Panc1 (cell line): ENCODE data around the gene RRP12. TPM values are rescaled to one million over a fixed set of nuclear protein-coding genes. Genes with fewer than 3 reads are reported as not detected.

Source experiments
- ATAC-seq: fragments of 200-7000 bp; cut with Tn5 transposase; 2 replicates; pipeline ENCODE4 v1.9.1; 2020; ENCODE audit warnings: mild to moderate bottlenecking, moderate library complexity
- BruUV-seq: library from RNA; stranded (reverse); fragments of 400-500 nt; replicated peaks from 2 replicates; lab custom pipeline; 2021; lab: Mats Ljungman, UMichigan
- CTCF ChIA-PET: fragments of 300-600 bp; sonication (Branson Sonifier 250); formaldehyde crosslinking; loops from one replicate; lab custom pipeline; 2022; ENCODE audit warnings: antibody characterized with exemption; lab: Charles Lee
- POLR2A ChIA-PET: fragments of 300-600 bp; sonication (Branson Sonifier 250); formaldehyde crosslinking; loops from one replicate; lab custom pipeline; 2022; ENCODE audit warnings: antibody characterized with exemption; lab: Charles Lee
- DNase-seq: peaks from one replicate; pipeline ENCODE4 v3.0.0-alpha.2; 2010; ENCODE audit warnings: low read depth, low spot score
- H3K27ac ChIP-seq: 2 replicates; pipeline ENCODE4 v1.5.1; 2011; ENCODE audit warnings: mild to moderate bottlenecking, low read length, inconsistent platforms
- H3K27me3 ChIP-seq: fragments of 200-500 bp; sonication (Bioruptor generic); 2 replicates; pipeline ENCODE4 v1.6.0; 2014; ENCODE audit warnings: low read length, inconsistent platforms; ENCODE audit not compliant: control insufficient read depth, insufficient read depth
- H3K36me3 ChIP-seq: fragments of 200-500 bp; sonication (Bioruptor generic); 2 replicates; pipeline ENCODE4 v1.5.1; 2014; ENCODE audit warnings: inconsistent platforms, mild to moderate bottlenecking, low read length, moderate library complexity; ENCODE audit not compliant: control insufficient read depth, insufficient read depth
- H3K4me1 ChIP-seq: 2 replicates; pipeline ENCODE4 v1.5.1; 2011; ENCODE audit warnings: inconsistent platforms, mild to moderate bottlenecking, low read length, moderate library complexity; ENCODE audit not compliant: control insufficient read depth, insufficient read depth
- H3K4me3 ChIP-seq, 2 experiments: 2 replicates each; pipeline ENCODE4 v1.5.1; 2011 to 2012; ENCODE audit warnings: low read depth in 2 of 2, low read length in 2 of 2, mild to moderate bottlenecking in 2 of 2, inconsistent platforms in 1 of 2, moderate library complexity in 1 of 2
- H3K9me3 ChIP-seq: fragments of 200-500 bp; sonication (Bioruptor generic); 2 replicates; pipeline ENCODE4 v1.5.1; 2014; ENCODE audit warnings: low read depth, mild to moderate bottlenecking, inconsistent platforms, low read length, moderate library complexity; ENCODE audit not compliant: control insufficient read depth, insufficient read depth
- POLR2AphosphoS5 ChIP-seq: IDR thresholded peaks from 2 replicates; pipeline ENCODE4 v1.6.1; 2012; ENCODE audit warnings: mild to moderate bottlenecking, low read depth, low read length, moderate library complexity
- REST ChIP-seq, 2 experiments: IDR thresholded peaks; 2 replicates each; pipeline ENCODE4 v1.6.1; 2011 to 2012; ENCODE audit warnings: low read depth in 2 of 2, control low read depth in 1 of 2, low read length in 1 of 2, mild to moderate bottlenecking in 1 of 2, moderate library complexity in 1 of 2; ENCODE audit not compliant: insufficient read depth in 1 of 2
- SIN3A ChIP-seq: IDR thresholded peaks from 2 replicates; pipeline ENCODE4 v1.6.1; 2012; ENCODE audit warnings: low read depth, mild to moderate bottlenecking, low read length, moderate library complexity, borderline replicate concordance; ENCODE audit not compliant: insufficient read depth
- TCF7L2 ChIP-seq: IDR thresholded peaks from 2 replicates; pipeline ENCODE4 v1.6.1; 2011; ENCODE audit warnings: mild to moderate bottlenecking, low read depth, low read length, inconsistent platforms
- in situ Hi-C: cut with HindIII; loops from 2 replicates; pipeline ENCODE4 v1.10.0; 2016; ENCODE audit warnings: low sequenced_read_pairs, low pct_unique_long_range_greater_than_20kb
- intact Hi-C: fragments of 100-400 bp; cut with micrococcal nuclease; formaldehyde crosslinking; loops from one replicate; pipeline ENCODE4 v1.10.0; 2022; ENCODE audit not compliant: unreplicated experiment
- total RNA-seq: library from RNA; stranded (reverse); gene quantifications from one replicate; pipeline ENCODE4 v1.2.1, GENCODE V29; 2021; ENCODE audit not compliant: unreplicated experiment
- TF ChIP-seq, protein P1 (sequence below): fragments of 450-650 bp; IDR thresholded peaks from 2 replicates; pipeline ENCODE4 v1.5.1; 2017; ENCODE audit warnings: mild to moderate bottlenecking

RRP12 gene
- total RNA-seq, 1 experiment from 2014 or later, result 94.9 TPM

- no peak overlapping the region for H3K4me3 ChIP-seq
- intact Hi-C loops (no loop called here), in situ Hi-C loops (no loop called here)
- no peaks in the 10 kb centered on the region for H3K27me3 ChIP-seq
- BruUV-seq, result no TSS peak
- ATAC-seq (no peak), DNase-seq (no peak)
- no peak overlapping the region for H3K27ac ChIP-seq
- ChIA-PET CTCF (no interaction called here), POLR2A (no interaction called here)
- H3K9me3 ChIP-seq, result no peaks in the 10 kb centered on the region
- TF ChIP-seq, protein P1, sequence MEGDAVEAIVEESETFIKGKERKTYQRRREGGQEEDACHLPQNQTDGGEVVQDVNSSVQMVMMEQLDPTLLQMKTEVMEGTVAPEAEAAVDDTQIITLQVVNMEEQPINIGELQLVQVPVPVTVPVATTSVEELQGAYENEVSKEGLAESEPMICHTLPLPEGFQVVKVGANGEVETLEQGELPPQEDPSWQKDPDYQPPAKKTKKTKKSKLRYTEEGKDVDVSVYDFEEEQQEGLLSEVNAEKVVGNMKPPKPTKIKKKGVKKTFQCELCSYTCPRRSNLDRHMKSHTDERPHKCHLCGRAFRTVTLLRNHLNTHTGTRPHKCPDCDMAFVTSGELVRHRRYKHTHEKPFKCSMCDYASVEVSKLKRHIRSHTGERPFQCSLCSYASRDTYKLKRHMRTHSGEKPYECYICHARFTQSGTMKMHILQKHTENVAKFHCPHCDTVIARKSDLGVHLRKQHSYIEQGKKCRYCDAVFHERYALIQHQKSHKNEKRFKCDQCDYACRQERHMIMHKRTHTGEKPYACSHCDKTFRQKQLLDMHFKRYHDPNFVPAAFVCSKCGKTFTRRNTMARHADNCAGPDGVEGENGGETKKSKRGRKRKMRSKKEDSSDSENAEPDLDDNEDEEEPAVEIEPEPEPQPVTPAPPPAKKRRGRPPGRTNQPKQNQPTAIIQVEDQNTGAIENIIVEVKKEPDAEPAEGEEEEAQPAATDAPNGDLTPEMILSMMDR, result no peak
- TF ChIP-seq TCF7L2, result no peak
- no peak for TF ChIP-seq REST (IDR thresholded peaks at IDR 0.05; ENCODE audit: insufficient read depth in 1 of 2, low read depth in 2 of 2, low read length in 1 of 2)
- TF ChIP-seq SIN3A, result no peak
- TF ChIP-seq POLR2AphosphoS5, result no peak
- no peaks in the 10 kb centered on the region for H3K4me1 ChIP-seq
- H3K36me3 ChIP-seq, result peaks cover 16% of the 10 kb centered on the region
These were observed 17.0 kb downstream of the RRP12 start for GRCh38 chr10:97384156-97384555.

DNA sequence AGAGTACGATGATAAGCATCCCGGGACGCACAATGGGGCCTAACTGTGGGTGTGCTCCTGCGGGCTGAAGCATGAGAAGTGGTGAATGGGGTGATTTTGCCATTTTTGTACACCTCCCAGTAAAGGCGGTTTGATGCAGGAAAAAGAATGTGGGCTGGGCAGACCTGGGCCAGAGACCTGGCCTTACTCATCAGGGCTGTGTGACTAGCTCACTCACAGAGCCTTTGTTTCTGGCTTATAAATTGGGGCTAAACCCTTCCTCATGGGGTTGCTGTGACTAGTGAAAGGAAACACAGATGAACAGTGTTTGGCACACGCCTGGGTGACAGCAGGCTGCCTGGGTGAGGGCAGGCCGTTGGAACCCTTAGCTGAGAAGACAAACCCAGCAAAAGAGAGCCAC, 18.0 kb downstream of the RRP12 start:
- Histone ChIP-seq H3K27me3 (no peaks in the 10 kb centered on the region), H3K4me1 (no peaks in the 10 kb centered on the region), H3K4me3 (no peak overlapping the region), H3K27ac (no peak overlapping the region), H3K9me3 (no peaks in the 10 kb centered on the region), H3K36me3 (peaks cover 10% of the 10 kb centered on the region)
- POLR2A ChIA-PET, result interaction anchor here (0.6 kb wide), 1 partner anchor 146 kb away, joined by 6 read pairs; no protein-coding TSS in a partner anchor
- no peak for TF ChIP-seq SIN3A
- TF ChIP-seq REST (IDR thresholded peaks at IDR 0.05; ENCODE audit: insufficient read depth in 1 of 2, low read depth in 2 of 2, low read length in 1 of 2), result no peak
- TF ChIP-seq TCF7L2, result no peak
- no peak for TF ChIP-seq POLR2AphosphoS5
- no TSS peak for BruUV-seq
- DNase-seq (no peak), ATAC-seq (no peak)
- in situ Hi-C loops, result no loop called here
- CTCF ChIA-PET, result no interaction called here
- intact Hi-C loops, result no loop called here
